ENCODE measurements around the gene LRP6.
"Not testable (repeated sequence)": the region's sequence is repeated elsewhere in the genome, so short reads cannot be mapped to it uniquely, and the experiment has no call there.

The LRP6 gene

DNA sequence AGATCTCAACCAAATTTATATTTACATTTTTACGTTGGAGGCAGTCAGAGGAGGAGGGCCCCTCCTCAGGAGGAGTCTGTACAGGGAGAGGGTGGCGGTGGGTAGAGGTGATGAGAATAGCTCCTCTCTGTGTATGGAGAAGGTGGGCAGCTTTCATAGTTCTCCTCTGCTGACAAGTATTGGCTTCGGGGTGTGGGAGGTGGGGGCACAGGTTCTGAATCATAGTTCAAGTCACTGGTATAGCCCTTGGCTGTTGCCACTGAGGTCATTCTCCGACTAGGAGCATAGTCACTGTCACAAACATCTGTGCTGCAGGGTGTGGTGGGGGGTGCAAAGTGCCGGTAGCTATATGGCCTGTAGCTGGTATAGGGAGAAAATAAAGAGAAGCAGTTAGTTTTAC, 145.8 kb downstream of the LRP6 start:
- DNase-seq (ENCODE audit: low spot score) = no peak
- TF ChIP-seq, protein P1, sequence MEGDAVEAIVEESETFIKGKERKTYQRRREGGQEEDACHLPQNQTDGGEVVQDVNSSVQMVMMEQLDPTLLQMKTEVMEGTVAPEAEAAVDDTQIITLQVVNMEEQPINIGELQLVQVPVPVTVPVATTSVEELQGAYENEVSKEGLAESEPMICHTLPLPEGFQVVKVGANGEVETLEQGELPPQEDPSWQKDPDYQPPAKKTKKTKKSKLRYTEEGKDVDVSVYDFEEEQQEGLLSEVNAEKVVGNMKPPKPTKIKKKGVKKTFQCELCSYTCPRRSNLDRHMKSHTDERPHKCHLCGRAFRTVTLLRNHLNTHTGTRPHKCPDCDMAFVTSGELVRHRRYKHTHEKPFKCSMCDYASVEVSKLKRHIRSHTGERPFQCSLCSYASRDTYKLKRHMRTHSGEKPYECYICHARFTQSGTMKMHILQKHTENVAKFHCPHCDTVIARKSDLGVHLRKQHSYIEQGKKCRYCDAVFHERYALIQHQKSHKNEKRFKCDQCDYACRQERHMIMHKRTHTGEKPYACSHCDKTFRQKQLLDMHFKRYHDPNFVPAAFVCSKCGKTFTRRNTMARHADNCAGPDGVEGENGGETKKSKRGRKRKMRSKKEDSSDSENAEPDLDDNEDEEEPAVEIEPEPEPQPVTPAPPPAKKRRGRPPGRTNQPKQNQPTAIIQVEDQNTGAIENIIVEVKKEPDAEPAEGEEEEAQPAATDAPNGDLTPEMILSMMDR (IDR thresholded peaks at IDR 0.05; ENCODE audit: borderline replicate concordance, control extremely low read depth, extremely low read depth, insufficient read depth, missing control alignments) = no peak
- in situ Hi-C loops (cut with MboI; ENCODE audit: low sequenced_read_pairs, unreplicated experiment) = no loop called here

DNA sequence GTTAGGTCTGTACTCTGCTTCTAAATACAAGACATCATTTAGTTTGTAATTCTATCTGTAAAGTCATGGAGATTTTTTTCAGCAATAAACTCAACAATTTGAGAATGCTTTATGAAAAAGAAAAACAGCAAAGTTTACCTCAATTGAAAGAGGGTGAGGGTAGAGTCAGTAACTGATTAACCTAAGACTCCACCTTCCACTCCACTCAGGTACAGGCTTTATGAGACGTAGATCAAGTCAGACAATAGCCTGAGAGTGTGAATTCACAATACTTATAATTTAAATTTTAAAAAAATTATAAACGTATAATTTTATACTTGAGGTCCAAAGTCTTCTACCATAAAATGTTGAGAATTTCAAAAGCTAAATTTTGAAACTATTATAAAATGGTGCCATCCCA, 150.2 kb downstream of the LRP6 start:
- TF ChIP-seq, protein P1 (IDR thresholded peaks at IDR 0.05; ENCODE audit: borderline replicate concordance, control extremely low read depth, extremely low read depth, insufficient read depth, missing control alignments) = no peak
- in situ Hi-C loops (cut with MboI; ENCODE audit: low sequenced_read_pairs, unreplicated experiment) = no loop called here
- no peak for DNase-seq (ENCODE audit: low spot score)

DNA sequence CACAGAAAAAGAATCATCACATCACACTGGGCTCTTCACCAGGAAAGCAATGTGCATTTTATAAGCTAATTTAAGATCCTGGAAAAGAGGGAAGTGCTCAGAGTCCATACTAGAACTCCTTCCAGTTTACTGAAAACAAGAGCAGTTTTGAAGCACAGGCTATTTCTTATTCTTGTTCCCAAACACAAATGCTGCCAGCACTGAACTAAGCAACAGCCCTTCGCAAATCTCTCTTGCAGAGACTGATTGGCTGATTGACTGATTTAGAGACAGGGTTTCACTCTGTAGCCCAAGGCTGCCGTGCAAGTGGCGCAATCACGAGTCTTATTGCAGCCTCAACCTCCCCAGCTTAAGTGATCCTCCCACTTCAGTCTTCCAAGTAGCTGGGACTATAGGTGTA, 151.3 kb downstream of the LRP6 start:
- in situ Hi-C loops (cut with MboI; ENCODE audit: low sequenced_read_pairs, unreplicated experiment) = no loop called here
- TF ChIP-seq, protein P1 (IDR thresholded peaks at IDR 0.05; ENCODE audit: borderline replicate concordance, control extremely low read depth, extremely low read depth, insufficient read depth, missing control alignments) = no peak
- no peak for DNase-seq (ENCODE audit: low spot score)

DNA sequence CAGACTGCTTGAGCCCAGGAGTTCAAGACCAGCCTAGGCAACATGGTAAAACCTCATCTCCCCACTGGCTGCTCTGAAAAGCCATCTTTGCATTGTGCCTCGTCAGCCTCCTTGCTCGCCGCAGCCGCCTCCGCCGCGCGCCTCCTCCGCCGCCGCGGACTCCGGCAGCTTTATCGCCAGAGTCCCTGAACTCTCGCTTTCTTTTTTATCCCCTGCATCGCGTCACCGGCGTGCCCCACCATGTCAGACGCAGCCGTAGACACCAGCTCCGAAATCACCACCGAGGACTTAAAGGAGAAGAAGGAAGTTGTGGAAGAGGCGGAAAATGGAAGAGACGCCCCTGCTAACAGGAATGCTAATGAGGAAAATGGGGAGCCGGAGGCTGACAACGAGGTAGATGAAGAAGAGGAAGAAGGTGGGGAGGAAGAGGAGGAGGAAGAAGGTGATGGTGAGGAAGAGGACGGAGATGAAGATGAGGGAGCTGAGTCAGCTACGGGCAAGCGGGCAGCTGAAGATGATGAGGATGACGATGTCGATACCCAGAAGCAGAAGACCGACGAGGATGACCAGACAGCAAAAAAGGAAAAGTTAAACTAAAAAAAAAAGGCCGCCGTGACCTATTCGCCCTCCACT, 155.8 kb downstream of the LRP6 start:
- in situ Hi-C loops (cut with MboI; ENCODE audit: low sequenced_read_pairs, unreplicated experiment); DNase-seq (ENCODE audit: low spot score): not testable (repeated sequence)

DNA sequence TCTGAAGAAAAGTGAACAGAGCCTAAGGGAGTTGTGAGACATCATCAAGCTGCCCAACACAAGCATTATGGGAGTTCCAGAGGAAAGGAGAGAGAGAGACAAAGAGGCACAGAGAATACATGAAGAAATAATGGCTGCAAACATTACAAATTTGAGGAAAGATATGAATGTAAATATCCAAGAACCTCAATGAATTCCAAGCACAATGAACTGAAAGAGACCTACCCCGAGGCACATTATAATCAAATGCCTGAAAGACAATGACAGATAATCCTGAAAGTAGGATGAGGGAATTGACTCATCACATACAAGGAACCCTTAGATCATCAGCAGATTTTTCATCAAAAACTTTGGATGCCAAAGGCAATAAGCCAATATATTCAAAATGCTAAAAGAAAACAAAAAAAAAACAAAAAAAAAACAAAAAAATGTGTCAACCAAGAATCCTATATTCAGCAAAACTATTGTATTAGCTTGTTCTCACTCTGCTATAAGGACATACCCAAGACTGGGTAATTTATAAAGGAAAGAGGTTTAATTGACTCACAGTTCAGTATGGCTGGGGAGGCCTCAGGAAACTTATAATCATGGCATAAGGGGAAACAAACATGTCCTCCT, 158.3 kb downstream of the LRP6 start:
- DNase-seq (ENCODE audit: low spot score) = no peak
- TF ChIP-seq, protein P1 (IDR thresholded peaks at IDR 0.05; ENCODE audit: borderline replicate concordance, control extremely low read depth, extremely low read depth, insufficient read depth, missing control alignments) = no peak
- in situ Hi-C loops (cut with MboI; ENCODE audit: low sequenced_read_pairs, unreplicated experiment) = no loop called here

DNA sequence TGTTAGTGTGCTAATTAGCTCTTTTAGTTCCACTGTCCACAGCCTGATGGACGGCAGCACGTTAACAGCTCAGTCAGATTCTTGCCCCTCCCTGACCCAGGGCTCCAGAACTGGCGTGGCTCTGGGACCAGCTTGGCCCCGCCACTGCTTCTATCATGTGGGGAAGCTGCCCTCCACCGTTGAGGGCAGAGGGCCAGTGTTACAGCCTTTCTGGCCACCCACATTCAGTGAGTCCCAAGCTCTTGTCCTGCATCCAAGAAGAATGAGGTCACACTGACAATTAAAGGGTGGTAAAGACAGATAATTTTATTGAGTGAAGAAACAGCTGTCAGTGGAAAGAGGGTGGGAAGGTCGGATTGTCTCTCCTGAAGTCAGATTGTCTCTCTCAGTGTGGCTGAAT, 159.2 kb downstream of the LRP6 start:
- in situ Hi-C loops (cut with MboI; ENCODE audit: low sequenced_read_pairs, unreplicated experiment) = no loop called here
- TF ChIP-seq, protein P1 (IDR thresholded peaks at IDR 0.05; ENCODE audit: borderline replicate concordance, control extremely low read depth, extremely low read depth, insufficient read depth, missing control alignments) = no peak
- DNase-seq (ENCODE audit: low spot score) = no peak

DNA sequence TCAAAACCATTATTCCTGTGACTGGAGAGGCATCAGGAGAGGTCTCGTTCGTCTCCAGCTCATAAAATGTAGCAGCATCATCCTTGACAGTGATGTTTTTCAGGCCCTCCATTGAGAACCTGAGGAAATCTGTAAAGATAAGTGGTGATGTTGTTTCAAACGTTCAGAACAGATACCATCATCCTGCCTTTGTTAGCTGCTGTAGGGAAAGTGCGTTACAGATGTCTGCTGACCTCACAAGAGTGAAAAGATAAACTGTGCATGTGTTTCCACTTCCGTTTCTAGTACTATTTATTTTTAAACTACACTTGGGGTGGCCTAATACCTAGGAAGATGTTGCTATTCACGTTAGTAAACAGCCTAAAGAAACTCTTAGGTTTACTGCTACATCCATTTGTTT, 167.7 kb downstream of the LRP6 start:
- in situ Hi-C loops (cut with MboI; ENCODE audit: low sequenced_read_pairs, unreplicated experiment) = no loop called here
- TF ChIP-seq, protein P1 (IDR thresholded peaks at IDR 0.05; ENCODE audit: borderline replicate concordance, control extremely low read depth, extremely low read depth, insufficient read depth, missing control alignments) = no peak
- no peak for DNase-seq (ENCODE audit: low spot score)
